Fibroblast of lung (primary cell): Measurements from ENCODE around the gene ATP10A. TPM values are rescaled to one million over a fixed set of nuclear protein-coding genes. Genes with fewer than 3 reads are reported as not detected.

Source experiments
- DNase-seq, 2 donors: peaks; one replicate each; pipeline versions ENCODE4 v3.0.0 to v3.0.0-alpha.2; 2010; ENCODE audit warnings: low read depth in 2 of 2
- H2AFZ ChIP-seq: 2 replicates; pipeline ENCODE4 v1.5.1; 2012; ENCODE audit warnings: low read length, control low read depth, inconsistent platforms
- H3K27ac ChIP-seq: 2 replicates; pipeline ENCODE4 v1.5.1; 2011; ENCODE audit warnings: low read length, control low read depth; ENCODE audit not compliant: insufficient read depth
- H3K27me3 ChIP-seq: 2 replicates; pipeline ENCODE4 v1.5.1; 2011; ENCODE audit warnings: mild to moderate bottlenecking, low read length; ENCODE audit not compliant: control insufficient read depth, insufficient read depth
- H3K36me3 ChIP-seq: 2 replicates; pipeline ENCODE4 v1.5.1; 2011; ENCODE audit warnings: low read length; ENCODE audit not compliant: control insufficient read depth, insufficient read depth
- H3K4me1 ChIP-seq: 2 replicates; pipeline ENCODE4 v1.5.1; 2011; ENCODE audit warnings: low read length; ENCODE audit not compliant: control insufficient read depth, insufficient read depth; ENCODE audit errors: extremely low read depth
- H3K4me2 ChIP-seq: 2 replicates; pipeline ENCODE4 v1.5.1; 2011; ENCODE audit warnings: low read length, control low read depth; ENCODE audit not compliant: insufficient read depth; ENCODE audit errors: extremely low read depth
- H3K4me3 ChIP-seq, 4 experiments: fragments of 200-600 bp in 1 of 4; sonication (generic) in 1 of 4; replicated peaks in 1 of 4; 2 replicates each; pipeline ENCODE4 v1.5.1; 2011 to 2016; ENCODE audit warnings: low read length in 4 of 4, low read depth in 3 of 4, mild to moderate bottlenecking in 3 of 4, control low read depth in 2 of 4, inconsistent platforms in 1 of 4, mixed read lengths in 1 of 4; ENCODE audit not compliant: insufficient read depth in 1 of 4; ENCODE audit errors: control extremely low read depth in 1 of 4
- H3K79me2 ChIP-seq: 2 replicates; pipeline ENCODE4 v1.5.1; 2012; ENCODE audit warnings: mild to moderate bottlenecking, low read length, inconsistent platforms; ENCODE audit not compliant: control insufficient read depth, insufficient read depth
- H3K9ac ChIP-seq: 2 replicates; pipeline ENCODE4 v1.5.1; 2011; ENCODE audit warnings: mild to moderate bottlenecking, low read length, control low read depth; ENCODE audit not compliant: insufficient read depth
- H3K9me3 ChIP-seq: 2 replicates; pipeline ENCODE4 v1.5.1; 2012; ENCODE audit warnings: low read depth, low read length; ENCODE audit not compliant: control insufficient read depth, insufficient read depth
- H4K20me1 ChIP-seq: 2 replicates; pipeline ENCODE4 v1.5.1; 2011; ENCODE audit warnings: low read length; ENCODE audit not compliant: control insufficient read depth, insufficient read depth; ENCODE audit errors: extremely low read depth
- CTCF ChIP-seq, 2 donors: IDR thresholded peaks in 1 of 2; conservative IDR thresholded peaks in 1 of 2; 1 replicate in 1 of 2; 2 replicates in 1 of 2; pipeline ENCODE4 v1.5.1; 2011 to 2012; ENCODE audit warnings: low read length in 2 of 2, control low read depth in 1 of 2, inconsistent platforms in 1 of 2, low read depth in 1 of 2, mild to moderate bottlenecking in 1 of 2
- EZH2 ChIP-seq: IDR thresholded peaks from 2 replicates; pipeline ENCODE4 v1.5.1; 2012; ENCODE audit warnings: low read length, control low read depth, mild to moderate bottlenecking; ENCODE audit errors: missing control alignments
- polyA plus RNA-seq, 2 donors: library from polyadenylated mRNA; depleted of rRNA in 1 of 2; stranded (reverse) in 1 of 2; unstranded in 1 of 2; fragments of >200 nt; gene quantifications; 2 replicates each; pipeline ENCODE4 v1.2.1, GENCODE V29; 2011 to 2012; ENCODE audit warnings: missing spikeins in 1 of 2
- total RNA-seq: library from RNA; depleted of rRNA; stranded (reverse); fragments of >200 nt; gene quantifications from 2 replicates; pipeline ENCODE4 v1.2.1, GENCODE V29; 2014

Gene ATP10A
- total and polyA plus RNA-seq, 2 donors (not counting 1 experiment from before 2014, with no cell fraction given): 12.7 to 13.8 TPM

GRCh38 chr15:25776071-25776746 lies 86.9 kb downstream of the ATP10A start:
- no peaks in the 10 kb centered on the region for H3K79me2 ChIP-seq
- H3K9me3 ChIP-seq: no peaks in the 10 kb centered on the region
- no peaks in the 10 kb centered on the region for H4K20me1 ChIP-seq
- H3K36me3 ChIP-seq: peaks cover 6% of the 10 kb centered on the region
- no peak overlapping the region for H3K4me3 ChIP-seq
- no peak overlapping the region for H3K9ac ChIP-seq
- DNase-seq: no peak
- H3K4me2 ChIP-seq: peak overlapping the region; percentile 34
- no peak for TF ChIP-seq EZH2
- no peak for TF ChIP-seq CTCF (conservative IDR thresholded peaks at IDR 0.05 in 1 of 2, IDR thresholded peaks at IDR 0.05 in 1 of 2; ENCODE audit: low read depth in 1 of 2, low read length in 2 of 2)
- peak overlapping the region; percentile 70 for H3K27ac ChIP-seq
- H3K27me3 ChIP-seq: no peaks in the 10 kb centered on the region
- H3K4me1 ChIP-seq: peaks cover 8% of the 10 kb centered on the region
- no peak overlapping the region for H2AFZ ChIP-seq

- H3K4me3 ChIP-seq: no peak overlapping the region
- peaks cover 6% of the 10 kb centered on the region for H3K36me3 ChIP-seq
- no peaks in the 10 kb centered on the region for H3K9me3 ChIP-seq
- DNase-seq: peak; percentile 72 to 79
- H3K9ac ChIP-seq: no peak overlapping the region
- H2AFZ ChIP-seq: peak overlapping the region; percentile 7
- no peaks in the 10 kb centered on the region for H3K27me3 ChIP-seq
- no peak for TF ChIP-seq CTCF (conservative IDR thresholded peaks at IDR 0.05 in 1 of 2, IDR thresholded peaks at IDR 0.05 in 1 of 2; ENCODE audit: low read depth in 1 of 2, low read length in 2 of 2)
- no peak for TF ChIP-seq EZH2
- H3K79me2 ChIP-seq: no peaks in the 10 kb centered on the region
- no peaks in the 10 kb centered on the region for H4K20me1 ChIP-seq
- H3K4me2 ChIP-seq: peak overlapping the region; percentile 34
- H3K4me1 ChIP-seq: peaks cover 8% of the 10 kb centered on the region
- peak overlapping the region; percentile 70 for H3K27ac ChIP-seq
These were observed 87.7 kb downstream of the ATP10A start for GRCh38 chr15:25775317-25775912.

DNA sequence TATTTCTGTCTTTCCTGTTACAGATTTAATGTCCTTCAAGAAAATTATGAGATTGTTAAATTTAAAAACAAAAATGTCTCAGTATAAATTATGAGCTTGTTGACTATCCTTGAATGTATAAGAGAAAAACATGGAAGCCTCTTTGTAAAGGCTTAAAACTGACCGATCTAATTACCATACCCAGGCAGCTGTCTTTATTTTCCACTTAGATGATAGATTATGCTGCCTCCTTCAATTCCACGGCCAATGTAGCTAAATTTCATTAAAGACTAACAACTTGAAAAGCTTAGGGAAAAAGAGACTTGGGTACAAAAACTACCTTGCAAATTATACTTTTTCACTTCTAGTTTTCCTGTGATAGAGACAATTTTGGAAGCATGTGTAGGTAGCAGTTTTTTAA lies 88.3 kb downstream of the ATP10A start:
- H3K27ac ChIP-seq: peak overlapping the region; percentile 70
- peaks cover under 1% of the 10 kb centered on the region for H3K36me3 ChIP-seq
- peaks cover 8% of the 10 kb centered on the region for H3K4me1 ChIP-seq
- H3K79me2 ChIP-seq: no peaks in the 10 kb centered on the region
- no peak overlapping the region for H3K9ac ChIP-seq
- no peak for DNase-seq
- peak overlapping the region; percentile 21 for H3K4me2 ChIP-seq
- no peak for TF ChIP-seq EZH2
- no peak for TF ChIP-seq CTCF (conservative IDR thresholded peaks at IDR 0.05 in 1 of 2, IDR thresholded peaks at IDR 0.05 in 1 of 2; ENCODE audit: low read depth in 1 of 2, low read length in 2 of 2)
- H3K4me3 ChIP-seq: no peak overlapping the region
- H3K9me3 ChIP-seq: no peaks in the 10 kb centered on the region
- no peaks in the 10 kb centered on the region for H4K20me1 ChIP-seq
- H3K27me3 ChIP-seq: no peaks in the 10 kb centered on the region
- no peak overlapping the region for H2AFZ ChIP-seq
